Body of pancreas (tissue), 4 donors: Measurements from ENCODE around the gene ACKR3.

ENCODE experiments used
- CTCF ChIP-seq, 7 experiments: fragments of 450-650 bp in 4 of 7; fragments of 200-600 bp in 3 of 7; sonication (generic) in 3 of 7; IDR thresholded peaks; one replicate each; pipeline ENCODE4 v1.5.1; 2016 to 2019; ENCODE audit warnings: antibody characterized with exemption in 7 of 7
- POLR2A ChIP-seq, 3 donors: fragments of 450-650 bp; IDR thresholded peaks; one replicate each; pipeline ENCODE4 v1.6.1; 2016; ENCODE audit warnings: antibody characterized with exemption in 3 of 3, mild to moderate bottlenecking in 2 of 3

- TF ChIP-seq CTCF (IDR thresholded peaks at IDR 0.05) (no peak), POLR2A (IDR thresholded peaks at IDR 0.05) (no peak)
Measured at GRCh38 chr2:236608188-236608525, 38.5 kb downstream of the ACKR3 start.
